Transverse colon (tissue), 4 donors: Measurements from ENCODE around the gene NHLRC4.

ENCODE experiments used
- CTCF ChIP-seq, 5 experiments: fragments of 200-600 bp in 3 of 5; fragments of 450-650 bp in 2 of 5; sonication (generic) in 3 of 5; IDR thresholded peaks; 1 replicate in 2 of 5; 2 replicates in 3 of 5; pipeline ENCODE4 v1.5.1; 2016 to 2017; ENCODE audit warnings: antibody characterized with exemption in 5 of 5, inconsistent platforms in 3 of 5, mild to moderate bottlenecking in 2 of 5, moderate library complexity in 1 of 5
- POLR2A ChIP-seq: fragments of 450-650 bp; IDR thresholded peaks from one replicate; pipeline ENCODE4 v1.6.1; 2016; ENCODE audit warnings: antibody characterized with exemption, mild to moderate bottlenecking, moderate library complexity
- POLR2AphosphoS5 ChIP-seq, 3 donors: sonication (generic); formaldehyde crosslinking; IDR thresholded peaks; one replicate each; pipeline ENCODE4 v1.6.1; 2016; ENCODE audit warnings: antibody characterized with exemption in 3 of 3

- TF ChIP-seq POLR2A = no peak
- no peak for TF ChIP-seq CTCF (IDR thresholded peaks at IDR 0.05)
- no peak for TF ChIP-seq POLR2AphosphoS5 (IDR thresholded peaks at IDR 0.05)
Observed at GRCh38 chr16:586645-587590, 20.1 kb downstream of the NHLRC4 start.
